HEK293 (cell line): ENCODE results near the gene GALNT9.

Source experiments
- CTCF ChIA-PET: fragments of 350-600 bp; formaldehyde crosslinking; extraction: SDS; loops from one replicate; lab custom pipeline; 2021; ENCODE audit warnings: antibody characterized with exemption; lab: Yijun Ruan, JAX
- POLR2A ChIA-PET: fragments of 300-600 bp; formaldehyde crosslinking; extraction: SDS; loops from one replicate; lab custom pipeline; 2020; ENCODE audit warnings: antibody characterized with exemption, inconsistent platforms; lab: Yijun Ruan, JAX
- H3K27ac ChIP-seq: fragments of 200-500 bp; sonication (Bioruptor generic); 2 replicates; pipeline ENCODE4 v1.5.1; 2014; ENCODE audit warnings: low read depth, low read length, control low read depth, inconsistent platforms; ENCODE audit errors: extremely low read depth
- H3K36me3 ChIP-seq, 2 experiments: fragments of 200-500 bp in 1 of 2; sonication (Bioruptor generic) in 1 of 2; 1 replicate in 1 of 2; 2 replicates in 1 of 2; pipeline ENCODE4 v1.5.1; 2014 to 2017; ENCODE audit warnings: inconsistent platforms in 2 of 2, low read length in 2 of 2; ENCODE audit not compliant: control insufficient read depth in 2 of 2, insufficient read depth in 1 of 2
- H3K4me1 ChIP-seq: fragments of 200-500 bp; sonication (Bioruptor generic); 2 replicates; pipeline ENCODE4 v1.5.1; 2014; ENCODE audit warnings: mild to moderate bottlenecking, low read length, inconsistent platforms; ENCODE audit not compliant: control insufficient read depth, insufficient read depth
- H3K4me3 ChIP-seq: 2 replicates; pipeline ENCODE4 v1.5.1; 2011; ENCODE audit warnings: low read depth, mild to moderate bottlenecking, control low read depth, low read length, moderate library complexity
- H3K9me3 ChIP-seq: fragments of 200-500 bp; sonication (Bioruptor generic); 2 replicates; pipeline ENCODE4 v1.5.1; 2014; ENCODE audit warnings: low read depth, low read length, inconsistent platforms; ENCODE audit not compliant: control insufficient read depth, insufficient read depth
- ATF2 ChIP-seq: fragments of 450-650 bp; formaldehyde crosslinking; IDR thresholded peaks from 2 replicates; pipeline ENCODE4 v1.5.1; 2016; ENCODE audit warnings: missing biosample characterization, missing genetic modification characterization, low read depth
- BCL11B ChIP-seq: fragments of 450-650 bp; formaldehyde crosslinking; IDR thresholded peaks from 2 replicates; pipeline ENCODE4 v1.5.1; 2016; ENCODE audit warnings: low read depth, missing biosample characterization, missing genetic modification characterization
- GFI1B ChIP-seq: fragments of 450-650 bp; formaldehyde crosslinking; IDR thresholded peaks from 2 replicates; pipeline ENCODE4 v1.5.1; 2016; ENCODE audit warnings: missing biosample characterization, missing genetic modification characterization
- OSR2 ChIP-seq: fragments of 450-650 bp; formaldehyde crosslinking; IDR thresholded peaks from 2 replicates; pipeline ENCODE4 v1.5.1; 2016; ENCODE audit warnings: missing biosample characterization, missing genetic modification characterization
- SCRT1 ChIP-seq: fragments of 450-650 bp; formaldehyde crosslinking; IDR thresholded peaks from 2 replicates; pipeline ENCODE4 v1.5.1; 2016; ENCODE audit warnings: missing biosample characterization, missing genetic modification characterization, borderline replicate concordance
- SCRT2 ChIP-seq: fragments of 450-650 bp; formaldehyde crosslinking; IDR thresholded peaks from 2 replicates; pipeline ENCODE4 v1.5.1; 2016; ENCODE audit warnings: missing biosample characterization, missing genetic modification characterization
- TRIM28 ChIP-seq: IDR thresholded peaks from 2 replicates; pipeline ENCODE4 v1.6.1; 2011; ENCODE audit warnings: low read length, control low read depth, borderline replicate concordance
- ZNF121 ChIP-seq: fragments of 450-650 bp; formaldehyde crosslinking; IDR thresholded peaks from 2 replicates; pipeline ENCODE4 v1.5.1; 2016; ENCODE audit warnings: missing biosample characterization, missing genetic modification characterization
- ZNF223 ChIP-seq: fragments of 450-650 bp; formaldehyde crosslinking; IDR thresholded peaks from 2 replicates; pipeline ENCODE4 v1.5.1; 2016; ENCODE audit warnings: missing biosample characterization, missing genetic modification characterization
- ZNF26 ChIP-seq: fragments of 450-650 bp; formaldehyde crosslinking; IDR thresholded peaks from 2 replicates; pipeline ENCODE4 v1.5.1; 2016; ENCODE audit warnings: missing biosample characterization, missing genetic modification characterization
- ZNF266 ChIP-seq: fragments of 450-650 bp; formaldehyde crosslinking; IDR thresholded peaks from 2 replicates; pipeline ENCODE4 v1.5.1; 2016; ENCODE audit warnings: missing biosample characterization, missing genetic modification characterization, low read depth
- ZNF280D ChIP-seq: fragments of 450-650 bp; formaldehyde crosslinking; IDR thresholded peaks from 2 replicates; pipeline ENCODE4 v1.5.1; 2016; ENCODE audit warnings: missing biosample characterization, missing genetic modification characterization
- ZNF350 ChIP-seq: fragments of 450-650 bp; formaldehyde crosslinking; IDR thresholded peaks from 2 replicates; pipeline ENCODE4 v1.5.0; 2017; ENCODE audit warnings: missing biosample characterization, mild to moderate bottlenecking, missing genetic modification characterization
- ZNF394 ChIP-seq: fragments of 450-650 bp; formaldehyde crosslinking; IDR thresholded peaks from 2 replicates; pipeline ENCODE4 v1.5.1; 2016; ENCODE audit warnings: missing biosample characterization, missing genetic modification characterization, mild to moderate bottlenecking, moderate library complexity, borderline replicate concordance
- ZNF423 ChIP-seq: fragments of 450-650 bp; formaldehyde crosslinking; IDR thresholded peaks from 2 replicates; pipeline ENCODE4 v1.5.1; 2016; ENCODE audit warnings: missing biosample characterization, missing genetic modification characterization
- ZNF596 ChIP-seq: fragments of 450-650 bp; IDR thresholded peaks from 2 replicates; pipeline ENCODE4 v1.5.0; 2018; ENCODE audit warnings: missing biosample characterization, mild to moderate bottlenecking, missing genetic modification characterization, moderate library complexity
- ZNF624 ChIP-seq: fragments of 450-650 bp; formaldehyde crosslinking; IDR thresholded peaks from 2 replicates; pipeline ENCODE4 v1.5.1; 2017; ENCODE audit warnings: missing biosample characterization, missing genetic modification characterization
- ZNF677 ChIP-seq: fragments of 450-650 bp; IDR thresholded peaks from 2 replicates; pipeline ENCODE4 v1.5.0; 2018; ENCODE audit warnings: missing biosample characterization, mild to moderate bottlenecking, missing genetic modification characterization, moderate library complexity
- ZNF76 ChIP-seq: fragments of 450-650 bp; formaldehyde crosslinking; IDR thresholded peaks from 2 replicates; pipeline ENCODE4; 2016; ENCODE audit warnings: low read depth, missing biosample characterization, missing genetic modification characterization, borderline replicate concordance
- ZNF792 ChIP-seq: fragments of 450-650 bp; formaldehyde crosslinking; IDR thresholded peaks from 2 replicates; pipeline ENCODE4 v1.5.1; 2016; ENCODE audit warnings: missing biosample characterization, missing genetic modification characterization
- ZNF837 ChIP-seq: fragments of 450-650 bp; formaldehyde crosslinking; IDR thresholded peaks from 2 replicates; pipeline ENCODE4 v1.5.1; 2016; ENCODE audit warnings: missing biosample characterization, missing genetic modification characterization
- ZXDB ChIP-seq: fragments of 450-650 bp; formaldehyde crosslinking; IDR thresholded peaks from 2 replicates; pipeline ENCODE4 v1.5.1; 2016; ENCODE audit warnings: missing biosample characterization, missing genetic modification characterization

The GALNT9 gene

GRCh38 chr12:132365226-132365625 is 35.8 kb upstream of the GALNT9 start (continued):
- no peak for TF ChIP-seq ZNF26
- TF ChIP-seq ZNF121 (tag by site-specific recombination): no peak
- TF ChIP-seq OSR2 (tag by site-specific recombination): no peak

GRCh38 chr12:132364348-132364902 is 35.0 kb upstream of the GALNT9 start:
- Histone ChIP-seq H3K36me3 (no peaks in the 10 kb centered on the region), H3K27ac (no peak overlapping the region), H3K4me3 (no peak overlapping the region), H3K4me1 (no peaks in the 10 kb centered on the region), H3K9me3 (no peaks in the 10 kb centered on the region)
- POLR2A ChIA-PET: no interaction called here
- TF ChIP-seq GFI1B (tag by site-specific recombination): no peak
- TF ChIP-seq ATF2 (tag by site-specific recombination): no peak
- no peak for TF ChIP-seq ZNF423 (tag by site-specific recombination)
- TF ChIP-seq ZNF223 (tag by site-specific recombination): no peak
- no peak for TF ChIP-seq ZNF394 (tag by site-specific recombination)
- no peak for TF ChIP-seq ZNF266
- TF ChIP-seq ZNF350 (tag by site-specific recombination): no peak
- no peak for TF ChIP-seq ZNF677 (tag by site-specific recombination)
- TF ChIP-seq ZNF596 (tag by site-specific recombination): no peak
- no peak for TF ChIP-seq ZNF76 (tag by site-specific recombination)
- CTCF ChIA-PET: interaction anchor here (0.6 kb wide), 1 partner anchor 190 kb away, joined by 3 read pairs; no protein-coding TSS in a partner anchor

GRCh38 chr12:132363661-132364347 is 34.4 kb upstream of the GALNT9 start:
- CTCF ChIA-PET: interaction anchor here (0.6 kb wide), 1 partner anchor 189 kb away, joined by 3 read pairs; no protein-coding TSS in a partner anchor
- H3K27ac ChIP-seq: no peak overlapping the region
- no peaks in the 10 kb centered on the region for H3K36me3 ChIP-seq
- no peaks in the 10 kb centered on the region for H3K9me3 ChIP-seq
- H3K4me3 ChIP-seq: no peak overlapping the region
- no peaks in the 10 kb centered on the region for H3K4me1 ChIP-seq
- TF ChIP-seq BCL11B (tag by site-specific recombination) (no peak), ZXDB (tag by site-specific recombination) (no peak), SCRT2 (peak; percentile 92), ZNF624 (tag by site-specific recombination) (no peak), TRIM28 (0 out of 2 replicates have a peak, but pooled peaks have one; percentile 58), ZNF266 (no peak), ZNF792 (tag by site-specific recombination) (no peak), SCRT1 (tag by site-specific recombination) (peak; percentile 78; the same call in 1 of the 2 replicates), ZNF280D (tag by site-specific recombination) (peak; percentile 81; the same call in 1 of the 2 replicates), ZNF837 (tag by site-specific recombination) (no peak)
- POLR2A ChIA-PET: no interaction called here
